WTC11 (cell line): ENCODE measurements around the gene SLC35G3. TPM values are rescaled to one million over a fixed set of nuclear protein-coding genes. Genes with fewer than 3 reads are reported as not detected.

Source experiments
- ATAC-seq: fragments of 200-7000 bp; cut with Tn5 transposase; 2 replicates; pipeline ENCODE4 v1.10.0; 2021; ENCODE audit warnings: mild to moderate bottlenecking, moderate library complexity
- CTCF ChIA-PET: fragments of 300-600 bp; sonication (Branson Sonifier 250); formaldehyde crosslinking; loops from one replicate; lab custom pipeline; 2021; ENCODE audit warnings: antibody characterized with exemption; lab: Charles Lee
- POLR2A ChIA-PET: fragments of 350-600 bp; sonication (Branson Sonifier 250); formaldehyde crosslinking; loops from one replicate; lab custom pipeline; 2021; ENCODE audit warnings: antibody characterized with exemption; lab: Charles Lee
- DNase-seq: peaks from one replicate; pipeline ENCODE4 v3.0.0; 2021; ENCODE audit warnings: low spot score
- H3K27ac Mint-ChIP-seq: 2 replicates; pipeline ENCODE4 v1.8.0; 2021; ENCODE audit warnings: mixed read lengths
- H3K27me3 Mint-ChIP-seq: 2 replicates; pipeline ENCODE4 v1.8.0; 2021; ENCODE audit warnings: low read depth, mild to moderate bottlenecking, moderate library complexity, mixed read lengths
- H3K36me3 Mint-ChIP-seq: 2 replicates; pipeline ENCODE4 v1.8.0; 2021; ENCODE audit warnings: mixed read lengths
- H3K4me1 Mint-ChIP-seq: 2 replicates; pipeline ENCODE4 v1.8.0; 2022; ENCODE audit warnings: mixed read lengths
- H3K4me3 Mint-ChIP-seq: 2 replicates; pipeline ENCODE4 v1.8.0; 2021; ENCODE audit warnings: mild to moderate bottlenecking, moderate library complexity, mixed read lengths
- H3K9me3 Mint-ChIP-seq: 2 replicates; pipeline ENCODE4 v1.8.0; 2021; ENCODE audit warnings: mixed read lengths
- CREB1 ChIP-seq: sonication (generic); formaldehyde crosslinking; IDR thresholded peaks from 2 replicates; pipeline ENCODE4 v1.8.0; 2023; ENCODE audit warnings: mild to moderate bottlenecking, missing genetic modification reagents
- HMGA2 ChIP-seq: fragments of 250-450 bp; sonication (Bioruptor Pico); IDR thresholded peaks from 2 replicates; pipeline ENCODE4 v1.4.0; 2021; ENCODE audit warnings: mild to moderate bottlenecking, moderate library complexity
- NR1H2 ChIP-seq: sonication (generic); formaldehyde crosslinking; IDR thresholded peaks from 2 replicates; pipeline ENCODE4 v1.9.0; 2021; ENCODE audit warnings: mild to moderate bottlenecking, moderate library complexity, missing genetic modification reagents
- ZNF138 ChIP-seq: sonication (generic); formaldehyde crosslinking; conservative IDR thresholded peaks from 2 replicates; pipeline ENCODE4 v1.8.1; 2022; ENCODE audit warnings: mild to moderate bottlenecking, moderate library complexity, missing genetic modification reagents
- ZNF317 ChIP-seq: sonication (generic); formaldehyde crosslinking; IDR thresholded peaks from 2 replicates; pipeline ENCODE4 v1.8.1; 2023; ENCODE audit warnings: low read depth, mild to moderate bottlenecking, moderate library complexity, missing genetic modification reagents, borderline replicate concordance
- total RNA-seq: library from RNA; stranded (reverse); gene quantifications from 3 replicates; pipeline ENCODE4 v1.2.3, GENCODE V29; 2021
- TF ChIP-seq, protein P1 (sequence below): sonication (generic); formaldehyde crosslinking; IDR thresholded peaks from 2 replicates; pipeline ENCODE4 v1.8.0; 2022; ENCODE audit warnings: mild to moderate bottlenecking, missing genetic modification reagents
- TF ChIP-seq, protein P2 (sequence below): sonication (generic); formaldehyde crosslinking; IDR thresholded peaks from 2 replicates; pipeline ENCODE4 v1.8.1; 2022; ENCODE audit warnings: low read depth, missing genetic modification reagents, borderline replicate concordance
- TF ChIP-seq, protein P3 (sequence below): sonication (generic); formaldehyde crosslinking; IDR thresholded peaks from 2 replicates; pipeline ENCODE4 v1.8.1; 2022; ENCODE audit warnings: missing genetic modification reagents, borderline replicate concordance
- TF ChIP-seq, protein P4 (sequence below): sonication (generic); formaldehyde crosslinking; IDR thresholded peaks from 2 replicates; pipeline ENCODE4 v1.8.1; 2023; ENCODE audit warnings: mild to moderate bottlenecking, moderate library complexity, missing genetic modification reagents
- TF ChIP-seq, protein P5 (sequence below): fragments of 250-450 bp; sonication (Bioruptor Pico); conservative IDR thresholded peaks from 2 replicates; pipeline ENCODE4 v1.9.0; 2021; ENCODE audit warnings: mild to moderate bottlenecking
- TF ChIP-seq, protein P6 (sequence below): sonication (generic); formaldehyde crosslinking; IDR thresholded peaks from 2 replicates; pipeline ENCODE4 v1.8.1; 2022; ENCODE audit warnings: low read depth, mild to moderate bottlenecking, moderate library complexity, missing genetic modification reagents, borderline replicate concordance
- TF ChIP-seq, protein P7 (sequence below): sonication (generic); formaldehyde crosslinking; IDR thresholded peaks from 2 replicates; pipeline ENCODE4 v1.8.0; 2022; ENCODE audit warnings: mild to moderate bottlenecking, missing genetic modification reagents
- TF ChIP-seq, protein P8 (sequence below): sonication (generic); formaldehyde crosslinking; IDR thresholded peaks from 2 replicates; pipeline ENCODE4 v1.8.1; 2022; ENCODE audit warnings: mild to moderate bottlenecking, missing genetic modification reagents, moderate library complexity, borderline replicate concordance

The SLC35G3 gene
- total RNA-seq, 1 experiment from 2014 or later: not detected

DNA sequence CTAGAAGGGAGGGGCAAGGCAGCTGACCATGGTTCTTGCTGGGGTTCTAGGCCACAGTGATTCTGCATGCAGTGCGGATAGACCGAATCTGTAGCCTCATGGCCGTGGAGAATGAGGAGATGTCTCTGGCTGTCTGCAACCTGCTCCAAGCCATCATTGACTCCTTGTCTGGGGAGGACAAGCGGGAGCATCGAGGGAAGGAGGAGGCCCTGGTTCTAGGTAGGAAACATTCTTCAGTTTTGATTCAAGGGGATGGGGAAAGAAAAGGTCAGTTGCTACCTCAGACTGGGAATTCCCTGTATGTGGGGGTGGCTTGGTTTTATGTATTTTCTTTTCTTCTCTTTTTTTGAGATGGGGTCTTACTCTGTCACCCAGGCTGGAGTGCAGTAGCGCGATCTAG is 38.9 kb downstream of the SLC35G3 start (continued):
- TF ChIP-seq, protein P1, sequence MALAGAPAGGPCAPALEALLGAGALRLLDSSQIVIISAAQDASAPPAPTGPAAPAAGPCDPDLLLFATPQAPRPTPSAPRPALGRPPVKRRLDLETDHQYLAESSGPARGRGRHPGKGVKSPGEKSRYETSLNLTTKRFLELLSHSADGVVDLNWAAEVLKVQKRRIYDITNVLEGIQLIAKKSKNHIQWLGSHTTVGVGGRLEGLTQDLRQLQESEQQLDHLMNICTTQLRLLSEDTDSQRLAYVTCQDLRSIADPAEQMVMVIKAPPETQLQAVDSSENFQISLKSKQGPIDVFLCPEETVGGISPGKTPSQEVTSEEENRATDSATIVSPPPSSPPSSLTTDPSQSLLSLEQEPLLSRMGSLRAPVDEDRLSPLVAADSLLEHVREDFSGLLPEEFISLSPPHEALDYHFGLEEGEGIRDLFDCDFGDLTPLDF: no peak

DNA sequence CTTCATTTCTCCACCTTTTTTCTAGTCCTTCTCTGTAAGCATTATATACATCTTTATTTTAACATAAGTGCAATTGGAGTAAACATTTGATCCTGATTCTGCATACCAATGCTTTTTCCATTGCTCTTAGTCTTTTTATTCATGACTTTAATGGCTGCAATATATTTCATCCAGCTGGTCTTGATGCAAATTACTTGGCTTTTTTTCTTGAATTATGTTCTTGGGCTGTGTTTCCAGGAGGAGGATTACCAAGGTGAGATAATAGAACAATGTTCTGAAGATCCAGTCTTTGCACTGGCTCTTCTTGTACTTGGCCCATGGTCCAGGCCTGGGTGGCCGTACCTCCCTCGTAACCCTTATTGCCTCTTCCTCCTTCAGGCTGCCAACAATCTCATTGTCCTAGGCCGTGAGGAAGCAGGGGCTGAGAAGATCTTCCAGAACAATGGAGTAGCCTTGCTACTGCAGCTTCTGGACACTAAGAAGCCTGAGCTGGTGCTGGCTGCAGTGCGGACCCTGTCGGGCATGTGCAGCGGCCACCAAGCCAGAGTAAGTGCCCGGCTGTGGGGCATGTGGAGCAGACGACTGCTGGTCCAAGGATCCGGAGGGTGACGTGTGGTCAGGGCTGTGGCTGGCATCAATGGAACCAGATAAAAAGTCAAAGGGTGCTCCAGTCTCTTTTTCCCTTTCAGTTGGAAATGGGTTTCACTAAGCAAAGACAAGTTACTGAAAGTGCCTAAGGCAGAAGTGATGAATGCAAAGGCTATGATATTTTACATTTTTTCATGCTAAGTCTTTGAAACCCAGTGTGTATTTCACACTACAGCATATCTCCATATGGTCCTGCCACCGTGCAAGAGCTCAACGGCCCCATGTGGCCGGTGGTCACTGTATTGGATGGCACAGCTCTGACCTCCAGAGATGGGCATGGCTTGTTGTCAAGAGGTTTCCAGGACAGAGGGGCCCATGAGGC is 39.7 kb downstream of the SLC35G3 start:
- ChIA-PET POLR2A (no interaction called here), CTCF (no interaction called here)
- no peaks in the 10 kb centered on the region; the same call in none of the 2 replicates for H3K27me3 Mint-ChIP-seq
- H3K27ac Mint-ChIP-seq: no peak overlapping the region
- ATAC-seq: no peak
- no peak for TF ChIP-seq CREB1 (CRISPR knock-in tag)
- H3K36me3 Mint-ChIP-seq: no peaks in the 10 kb centered on the region
- H3K4me1 Mint-ChIP-seq: no peaks in the 10 kb centered on the region
- no peak for DNase-seq
- H3K9me3 Mint-ChIP-seq: no peaks in the 10 kb centered on the region
- H3K4me3 Mint-ChIP-seq: no peak overlapping the region

DNA sequence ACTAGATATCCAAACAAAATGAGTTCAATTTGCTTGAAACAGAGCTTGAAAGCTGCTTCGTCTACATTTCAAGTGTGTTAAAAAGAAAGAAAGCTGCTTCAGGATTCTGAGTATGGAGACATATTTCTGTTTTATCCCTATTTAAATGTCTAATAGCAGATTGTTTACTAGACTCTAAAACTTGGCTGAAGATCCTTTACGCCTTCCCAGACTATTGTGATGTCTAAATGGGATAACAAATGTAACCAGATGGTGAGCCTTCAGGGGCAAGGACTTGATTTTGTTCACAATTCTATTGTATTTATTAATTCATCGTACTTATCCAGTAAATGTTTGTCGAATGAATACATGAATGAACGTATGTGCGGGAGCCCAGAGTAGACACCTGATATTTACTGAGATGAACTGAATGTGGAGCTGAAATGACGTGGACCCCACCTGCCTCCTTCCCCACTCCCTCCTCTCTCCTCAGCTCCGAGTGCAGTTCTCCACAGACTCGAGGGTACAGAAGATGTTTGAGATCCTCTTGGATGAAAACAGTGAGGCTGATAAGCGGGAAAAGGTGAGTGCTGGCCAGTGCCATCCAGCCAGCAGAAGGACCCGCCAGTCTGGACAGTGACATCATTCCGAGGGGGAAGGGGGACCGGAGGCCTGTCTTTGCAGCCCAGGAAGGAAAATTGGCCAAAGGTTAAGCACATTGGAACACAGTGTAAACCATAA is 41.6 kb downstream of the SLC35G3 start:
- TF ChIP-seq NR1H2 (CRISPR knock-in tag) (no peak), ZNF138 (CRISPR knock-in tag) (no peak), ZNF317 (no peak), HMGA2 (CRISPR knock-in tag) (no peak)
- TF ChIP-seq, protein P2, sequence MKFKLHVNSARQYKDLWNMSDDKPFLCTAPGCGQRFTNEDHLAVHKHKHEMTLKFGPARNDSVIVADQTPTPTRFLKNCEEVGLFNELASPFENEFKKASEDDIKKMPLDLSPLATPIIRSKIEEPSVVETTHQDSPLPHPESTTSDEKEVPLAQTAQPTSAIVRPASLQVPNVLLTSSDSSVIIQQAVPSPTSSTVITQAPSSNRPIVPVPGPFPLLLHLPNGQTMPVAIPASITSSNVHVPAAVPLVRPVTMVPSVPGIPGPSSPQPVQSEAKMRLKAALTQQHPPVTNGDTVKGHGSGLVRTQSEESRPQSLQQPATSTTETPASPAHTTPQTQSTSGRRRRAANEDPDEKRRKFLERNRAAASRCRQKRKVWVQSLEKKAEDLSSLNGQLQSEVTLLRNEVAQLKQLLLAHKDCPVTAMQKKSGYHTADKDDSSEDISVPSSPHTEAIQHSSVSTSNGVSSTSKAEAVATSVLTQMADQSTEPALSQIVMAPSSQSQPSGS (CRISPR knock-in tag): no peak
- TF ChIP-seq, protein P3, sequence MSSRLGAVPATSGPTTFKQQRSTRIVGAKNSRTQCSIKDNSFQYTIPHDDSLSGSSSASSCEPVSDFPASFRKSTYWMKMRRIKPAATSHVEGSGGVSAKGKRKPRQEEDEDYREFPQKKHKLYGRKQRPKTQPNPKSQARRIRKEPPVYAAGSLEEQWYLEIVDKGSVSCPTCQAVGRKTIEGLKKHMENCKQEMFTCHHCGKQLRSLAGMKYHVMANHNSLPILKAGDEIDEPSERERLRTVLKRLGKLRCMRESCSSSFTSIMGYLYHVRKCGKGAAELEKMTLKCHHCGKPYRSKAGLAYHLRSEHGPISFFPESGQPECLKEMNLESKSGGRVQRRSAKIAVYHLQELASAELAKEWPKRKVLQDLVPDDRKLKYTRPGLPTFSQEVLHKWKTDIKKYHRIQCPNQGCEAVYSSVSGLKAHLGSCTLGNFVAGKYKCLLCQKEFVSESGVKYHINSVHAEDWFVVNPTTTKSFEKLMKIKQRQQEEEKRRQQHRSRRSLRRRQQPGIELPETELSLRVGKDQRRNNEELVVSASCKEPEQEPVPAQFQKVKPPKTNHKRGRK (CRISPR knock-in tag): no peak
- TF ChIP-seq, protein P4, sequence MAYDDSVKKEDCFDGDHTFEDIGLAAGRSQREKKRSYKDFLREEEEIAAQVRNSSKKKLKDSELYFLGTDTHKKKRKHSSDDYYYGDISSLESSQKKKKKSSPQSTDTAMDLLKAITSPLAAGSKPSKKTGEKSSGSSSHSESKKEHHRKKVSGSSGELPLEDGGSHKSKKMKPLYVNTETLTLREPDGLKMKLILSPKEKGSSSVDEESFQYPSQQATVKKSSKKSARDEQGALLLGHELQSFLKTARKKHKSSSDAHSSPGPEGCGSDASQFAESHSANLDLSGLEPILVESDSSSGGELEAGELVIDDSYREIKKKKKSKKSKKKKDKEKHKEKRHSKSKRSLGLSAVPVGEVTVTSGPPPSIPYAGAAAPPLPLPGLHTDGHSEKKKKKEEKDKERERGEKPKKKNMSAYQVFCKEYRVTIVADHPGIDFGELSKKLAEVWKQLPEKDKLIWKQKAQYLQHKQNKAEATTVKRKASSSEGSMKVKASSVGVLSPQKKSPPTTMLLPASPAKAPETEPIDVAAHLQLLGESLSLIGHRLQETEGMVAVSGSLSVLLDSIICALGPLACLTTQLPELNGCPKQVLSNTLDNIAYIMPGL (CRISPR knock-in tag): no peak
- TF ChIP-seq, protein P5, sequence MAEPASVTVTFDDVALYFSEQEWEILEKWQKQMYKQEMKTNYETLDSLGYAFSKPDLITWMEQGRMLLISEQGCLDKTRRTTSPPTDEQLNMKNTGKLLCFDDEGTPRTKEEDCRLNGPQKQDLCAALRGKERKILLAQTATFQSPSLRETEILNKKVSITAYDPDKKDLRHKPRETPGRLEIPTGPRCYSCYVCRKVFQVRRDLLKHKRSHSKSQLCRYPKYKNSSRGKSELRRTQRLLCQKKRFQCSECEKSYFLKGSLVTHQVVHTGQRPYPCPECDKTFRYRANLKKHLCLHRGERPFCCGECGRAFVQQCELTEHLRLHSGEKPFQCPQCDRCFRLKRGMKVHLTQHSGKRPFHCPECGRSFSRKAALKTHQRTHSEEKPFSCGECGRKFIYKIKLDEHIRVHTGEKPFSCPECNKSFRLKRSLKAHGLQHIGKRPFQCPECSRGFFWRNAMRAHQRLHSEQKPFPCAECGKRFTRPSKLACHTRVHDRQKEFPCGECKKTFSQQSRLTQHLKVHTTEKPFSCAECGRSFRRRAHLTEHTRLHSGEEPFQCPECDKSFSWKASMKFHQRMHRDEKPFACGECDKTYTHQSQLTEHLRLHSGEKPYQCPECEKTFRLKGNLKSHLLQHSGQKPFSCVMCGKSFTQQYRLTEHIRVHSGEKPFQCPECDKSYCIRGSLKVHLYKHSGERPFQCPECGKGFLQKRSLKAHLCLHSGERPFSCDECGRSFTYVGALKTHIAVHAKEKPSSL (CRISPR knock-in tag): no peak
- TF ChIP-seq, protein P6, sequence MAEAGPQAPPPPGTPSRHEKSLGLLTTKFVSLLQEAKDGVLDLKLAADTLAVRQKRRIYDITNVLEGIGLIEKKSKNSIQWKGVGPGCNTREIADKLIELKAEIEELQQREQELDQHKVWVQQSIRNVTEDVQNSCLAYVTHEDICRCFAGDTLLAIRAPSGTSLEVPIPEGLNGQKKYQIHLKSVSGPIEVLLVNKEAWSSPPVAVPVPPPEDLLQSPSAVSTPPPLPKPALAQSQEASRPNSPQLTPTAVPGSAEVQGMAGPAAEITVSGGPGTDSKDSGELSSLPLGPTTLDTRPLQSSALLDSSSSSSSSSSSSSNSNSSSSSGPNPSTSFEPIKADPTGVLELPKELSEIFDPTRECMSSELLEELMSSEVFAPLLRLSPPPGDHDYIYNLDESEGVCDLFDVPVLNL (CRISPR knock-in tag): no peak
- TF ChIP-seq, protein P7, sequence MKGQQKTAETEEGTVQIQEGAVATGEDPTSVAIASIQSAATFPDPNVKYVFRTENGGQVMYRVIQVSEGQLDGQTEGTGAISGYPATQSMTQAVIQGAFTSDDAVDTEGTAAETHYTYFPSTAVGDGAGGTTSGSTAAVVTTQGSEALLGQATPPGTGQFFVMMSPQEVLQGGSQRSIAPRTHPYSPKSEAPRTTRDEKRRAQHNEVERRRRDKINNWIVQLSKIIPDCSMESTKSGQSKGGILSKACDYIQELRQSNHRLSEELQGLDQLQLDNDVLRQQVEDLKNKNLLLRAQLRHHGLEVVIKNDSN (CRISPR knock-in tag): no peak
- TF ChIP-seq, protein P8, sequence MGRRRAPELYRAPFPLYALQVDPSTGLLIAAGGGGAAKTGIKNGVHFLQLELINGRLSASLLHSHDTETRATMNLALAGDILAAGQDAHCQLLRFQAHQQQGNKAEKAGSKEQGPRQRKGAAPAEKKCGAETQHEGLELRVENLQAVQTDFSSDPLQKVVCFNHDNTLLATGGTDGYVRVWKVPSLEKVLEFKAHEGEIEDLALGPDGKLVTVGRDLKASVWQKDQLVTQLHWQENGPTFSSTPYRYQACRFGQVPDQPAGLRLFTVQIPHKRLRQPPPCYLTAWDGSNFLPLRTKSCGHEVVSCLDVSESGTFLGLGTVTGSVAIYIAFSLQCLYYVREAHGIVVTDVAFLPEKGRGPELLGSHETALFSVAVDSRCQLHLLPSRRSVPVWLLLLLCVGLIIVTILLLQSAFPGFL (CRISPR knock-in tag): no peak
- TF ChIP-seq, protein P1: no peak
- TF ChIP-seq, all 79 proteins: peak for 0
- ATAC-seq: no peak
- no peak for DNase-seq
- no peak overlapping the region for H3K27ac Mint-ChIP-seq
- CTCF ChIA-PET: interaction anchor here (1.3 kb wide), 1 partner anchor 387 kb away, joined by 4 read pairs; no protein-coding TSS in a partner anchor
- H3K4me3 Mint-ChIP-seq: no peak overlapping the region
- no peaks in the 10 kb centered on the region for H3K36me3 Mint-ChIP-seq
- H3K4me1 Mint-ChIP-seq: peaks cover 5% of the 10 kb centered on the region
- POLR2A ChIA-PET: no interaction called here
- H3K27me3 Mint-ChIP-seq: peaks cover 2% of the 10 kb centered on the region
- H3K9me3 Mint-ChIP-seq: no peaks in the 10 kb centered on the region
